ENCODE measurements around the gene TRA2B.

DNA sequence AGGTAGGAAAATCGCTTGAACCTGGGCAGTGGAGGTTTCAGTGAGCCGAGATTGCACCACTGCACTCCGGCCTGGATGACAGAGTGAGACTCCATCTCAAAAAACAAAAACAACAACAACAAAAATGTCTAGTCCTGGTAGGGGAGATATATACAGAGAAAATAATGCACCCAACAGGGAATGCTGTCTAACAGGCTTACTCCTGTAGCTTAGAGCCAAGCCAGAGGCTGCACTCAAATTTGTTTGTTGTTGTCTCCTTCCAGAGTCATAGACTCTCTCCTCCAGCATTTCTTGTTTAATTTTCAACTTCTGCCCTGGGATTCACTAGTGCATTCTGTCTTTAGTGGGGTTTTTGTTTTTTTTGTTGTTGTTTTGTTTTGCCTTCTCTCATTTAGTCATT is 4.6 kb upstream of the TRA2B start:
- TF ChIP-seq CTCF (IDR thresholded peaks at IDR 0.05; ENCODE audit: insufficient read depth, low read depth, low read length) (no peak), EZH2 (IDR thresholded peaks at IDR 0.05; ENCODE audit: insufficient read depth, low read length) (no peak)

Data from astrocyte (in vitro differentiated cells and primary cell).